Aorta (tissue), 5 donors: ENCODE data around the gene MAML3. TPM values are rescaled to one million over a fixed set of nuclear protein-coding genes. Genes with fewer than 3 reads are reported as not detected.

ENCODE experiments used
- ATAC-seq: fragments of 200-7000 bp; cut with Tn5 transposase; one replicate; pipeline ENCODE4 v1.9.1; 2022; ENCODE audit warnings: moderate library complexity; ENCODE audit not compliant: low FRiP score
- DNase-seq, 2 donors: peaks; one replicate each; pipeline ENCODE4 v3.0.0-alpha.2; 2020
- H3K27ac ChIP-seq, 2 donors: one replicate each; pipeline ENCODE4 v1.5.1; 2013; ENCODE audit warnings: low read length in 2 of 2, mild to moderate bottlenecking in 2 of 2, moderate library complexity in 2 of 2, control low read depth in 1 of 2, inconsistent platforms in 1 of 2, low read depth in 1 of 2
- H3K27me3 ChIP-seq, 2 donors: one replicate each; pipeline ENCODE4 v1.6.1; 2013; ENCODE audit warnings: control low read depth in 1 of 2, low read length in 1 of 2, mild to moderate bottlenecking in 1 of 2, moderate library complexity in 1 of 2; ENCODE audit not compliant: insufficient read depth in 2 of 2, control insufficient read depth in 1 of 2
- H3K36me3 ChIP-seq, 2 donors: one replicate each; pipeline ENCODE4 v1.6.1; 2013; ENCODE audit warnings: control low read depth in 1 of 2, low read length in 1 of 2, mild to moderate bottlenecking in 1 of 2; ENCODE audit not compliant: insufficient read depth in 2 of 2, control insufficient read depth in 1 of 2
- H3K4me1 ChIP-seq, 2 donors: one replicate each; pipeline ENCODE4 v1.6.1; 2013; ENCODE audit warnings: low read length in 2 of 2, control low read depth in 1 of 2, mild to moderate bottlenecking in 1 of 2, moderate library complexity in 1 of 2; ENCODE audit not compliant: insufficient read depth in 2 of 2, control insufficient read depth in 1 of 2
- H3K4me3 ChIP-seq, 2 donors: one replicate each; pipeline ENCODE4 v1.5.1; 2013; ENCODE audit warnings: low read length in 2 of 2, control low read depth in 1 of 2, mild to moderate bottlenecking in 1 of 2
- H3K9me3 ChIP-seq: one replicate; pipeline ENCODE4 v1.6.1; 2013; ENCODE audit warnings: mild to moderate bottlenecking, low read length; ENCODE audit not compliant: control insufficient read depth
- WGBS, 2 donors: extraction: QIAGEN DNeasy Blood & Tissue Kit; methylation state at CpG; one replicate each; pipeline ENCODE4 v1.1.7; 2013; 5-methylcytosine and 5-hydroxymethylcytosine counted together
- intact Hi-C, 2 donors: fragments of 100-400 bp; cut with DNase I; formaldehyde crosslinking; loops; one replicate each; pipeline versions ENCODE4 v1.14.2 to v1.15.0; 2022
- polyA plus RNA-seq, 2 donors: library from polyadenylated mRNA; stranded (reverse); fragments of 200-250 nt; gene quantifications; one replicate each; pipeline ENCODE4 v1.2.3, GENCODE V29; 2013
- total RNA-seq, 2 donors: library from RNA; stranded (reverse); fragmentation: NEBNext Ultra II Directional; extraction: Animal tissue kit (Norgen Biotek cat#: 25700); gene quantifications; one replicate each; pipeline ENCODE4 v1.2.1, GENCODE V29; 2021
- donor health status: healthy with polysubstance abuse.
- donor health status: Bipolar disorder and iron deficiency.
- donor health status: DM: no; HTN: no; CAD: no.
- donor health status: DM: no; HTN: no; CAD: no.
- donor health status: DM: yes; HTN: yes; CAD: no.

The MAML3 gene
- total and polyA plus RNA-seq, 4 donors, result 0.79 to 10.5 (median 4.9) TPM

GRCh38 chr4:140138428-140138827, 15.6 kb downstream of the MAML3 start:
- no peak for ATAC-seq
- no peak overlapping the region for H3K4me3 ChIP-seq
- H3K4me1 ChIP-seq, result peaks cover 0 to 4% of the 10 kb centered on the region in 2 donors
- no peaks in the 10 kb centered on the region for H3K27me3 ChIP-seq
- H3K27ac ChIP-seq, result no peak overlapping the region
- intact Hi-C loops, result no loop called here
- 79 to 85% methylated on average over 6 of the region's 6 CpGs for WGBS, 2 donors
- H3K36me3 ChIP-seq, result no peaks in the 10 kb centered on the region
- H3K9me3 ChIP-seq, result no peaks in the 10 kb centered on the region
- DNase-seq, result no peak

- Histone ChIP-seq H3K4me1 (peaks cover 0 to 4% of the 10 kb centered on the region in 2 donors), H3K9me3 (no peaks in the 10 kb centered on the region), H3K27me3 (no peaks in the 10 kb centered on the region), H3K36me3 (no peaks in the 10 kb centered on the region), H3K4me3 (no peak overlapping the region), H3K27ac (no peak overlapping the region)
- DNase-seq (no peak), ATAC-seq (no peak)
- intact Hi-C loops, result no loop called here
- WGBS, 2 donors, result 43 to 46% methylated on average over 3 of the region's 3 CpGs
Measured at GRCh38 chr4:140137671-140138070, 16.3 kb downstream of the MAML3 start.

GRCh38 chr4:140136509-140136908, 17.5 kb downstream of the MAML3 start:
- ATAC-seq, result no peak
- peaks cover 0 to 4% of the 10 kb centered on the region in 2 donors for H3K4me1 ChIP-seq
- WGBS, 2 donors, result 88 to 89% methylated on average over 4 of the region's 4 CpGs
- no peak overlapping the region for H3K4me3 ChIP-seq
- no peaks in the 10 kb centered on the region for H3K9me3 ChIP-seq
- no peaks in the 10 kb centered on the region for H3K27me3 ChIP-seq
- H3K36me3 ChIP-seq, result no peaks in the 10 kb centered on the region
- DNase-seq, result no peak
- intact Hi-C loops, result no loop called here
- H3K27ac ChIP-seq, result no peak overlapping the region

GRCh38 chr4:140135529-140136088, 18.4 kb downstream of the MAML3 start:
- H3K36me3 ChIP-seq, result no peaks in the 10 kb centered on the region
- DNase-seq (peak; percentile 52 to 81), ATAC-seq (no peak)
- WGBS, 2 donors, result 45 to 48% methylated on average over 8 of the region's 8 CpGs
- no peak overlapping the region for H3K27ac ChIP-seq
- H3K4me3 ChIP-seq, result no peak overlapping the region
- peaks cover 0 to 4% of the 10 kb centered on the region in 2 donors for H3K4me1 ChIP-seq
- no peaks in the 10 kb centered on the region for H3K27me3 ChIP-seq
- intact Hi-C loops, result no loop called here
- H3K9me3 ChIP-seq, result no peaks in the 10 kb centered on the region

GRCh38 chr4:140134746-140135425, 19.1 kb downstream of the MAML3 start:
- DNase-seq (no peak), ATAC-seq (no peak)
- Histone ChIP-seq H3K4me3 (no peak overlapping the region), H3K4me1 (peaks cover 0 to 4% of the 10 kb centered on the region in 2 donors), H3K36me3 (no peaks in the 10 kb centered on the region), H3K27me3 (no peaks in the 10 kb centered on the region), H3K27ac (no peak overlapping the region), H3K9me3 (no peaks in the 10 kb centered on the region)
- intact Hi-C loops, result no loop called here
- 85 to 86% methylated on average over 9 of the region's 9 CpGs for WGBS, 2 donors

- peaks cover 0 to 4% of the 10 kb centered on the region in 2 donors for H3K4me1 ChIP-seq
- no peaks in the 10 kb centered on the region for H3K36me3 ChIP-seq
- H3K27me3 ChIP-seq, result no peaks in the 10 kb centered on the region
- intact Hi-C loops, result no loop called here
- WGBS, 2 donors, result 94 to 96% methylated on average over 3 of the region's 3 CpGs
- ATAC-seq, result no peak
- H3K27ac ChIP-seq, result no peak overlapping the region
- no peak overlapping the region for H3K4me3 ChIP-seq
- no peak for DNase-seq
- no peaks in the 10 kb centered on the region for H3K9me3 ChIP-seq
Measured at GRCh38 chr4:140133576-140133975, 20.4 kb downstream of the MAML3 start.

GRCh38 chr4:140131675-140132229, 22.2 kb downstream of the MAML3 start:
- Histone ChIP-seq H3K27ac (no peak overlapping the region), H3K36me3 (no peaks in the 10 kb centered on the region), H3K4me3 (no peak overlapping the region), H3K9me3 (no peaks in the 10 kb centered on the region), H3K4me1 (peaks cover 0 to 5% of the 10 kb centered on the region in 2 donors), H3K27me3 (no peaks in the 10 kb centered on the region)
- intact Hi-C loops, result no loop called here
- DNase-seq, result no peak
- no peak for ATAC-seq
- 96 to 97% methylated on average over 5 of the region's 5 CpGs for WGBS, 2 donors

- no peak overlapping the region for H3K27ac ChIP-seq
- H3K4me3 ChIP-seq, result no peak overlapping the region
- no peak for ATAC-seq
- WGBS, 2 donors, result 91 to 96% methylated on average over 2 of the region's 2 CpGs
- peaks cover 0 to 8% of the 10 kb centered on the region in 2 donors for H3K4me1 ChIP-seq
- intact Hi-C loops, result no loop called here
- no peaks in the 10 kb centered on the region for H3K27me3 ChIP-seq
- DNase-seq, result no peak
- H3K9me3 ChIP-seq, result no peaks in the 10 kb centered on the region
- no peaks in the 10 kb centered on the region for H3K36me3 ChIP-seq
Measured at GRCh38 chr4:140130677-140131076, 23.3 kb downstream of the MAML3 start.

GRCh38 chr4:140127422-140127821, 26.6 kb downstream of the MAML3 start:
- no peak for DNase-seq
- Histone ChIP-seq H3K9me3 (no peaks in the 10 kb centered on the region), H3K4me1 (peaks cover 0 to 4% of the 10 kb centered on the region in 2 donors), H3K27me3 (no peaks in the 10 kb centered on the region), H3K4me3 (no peak overlapping the region), H3K36me3 (no peaks in the 10 kb centered on the region), H3K27ac (no peak overlapping the region)
- intact Hi-C loops, result no loop called here
- 68% methylated on average over 2 of the region's 2 CpGs for WGBS, 2 donors
- ATAC-seq, result no peak
